Embryonic facial prominence (tissue), 1 donor: ENCODE data around the gene MSANTD7.
"Not testable (repeated sequence)": the region's sequence is repeated elsewhere in the genome, so short reads cannot be mapped to it uniquely, and the experiment has no call there.

Experiments used
- DNase-seq: peaks from one replicate; pipeline ENCODE4 v3.0.0-alpha.2; 2016; ENCODE audit errors: extremely low spot score

The MSANTD7 gene, protein sequence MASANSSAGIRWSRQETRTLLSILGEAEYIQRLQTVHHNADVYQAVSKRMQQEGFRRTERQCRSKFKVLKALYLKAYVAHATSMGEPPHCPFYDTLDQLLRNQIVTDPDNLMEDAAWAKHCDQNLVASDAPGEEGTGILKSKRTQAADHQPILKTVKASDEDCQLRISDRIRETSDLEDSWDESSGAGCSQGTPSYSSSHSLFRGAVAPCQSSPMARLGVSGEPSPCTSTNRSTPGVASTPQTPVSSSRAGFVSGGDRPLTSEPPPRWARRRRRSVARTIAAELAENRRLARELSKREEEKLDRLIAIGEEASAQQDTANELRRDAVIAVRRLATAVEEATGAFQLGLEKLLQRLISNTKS

DNA sequence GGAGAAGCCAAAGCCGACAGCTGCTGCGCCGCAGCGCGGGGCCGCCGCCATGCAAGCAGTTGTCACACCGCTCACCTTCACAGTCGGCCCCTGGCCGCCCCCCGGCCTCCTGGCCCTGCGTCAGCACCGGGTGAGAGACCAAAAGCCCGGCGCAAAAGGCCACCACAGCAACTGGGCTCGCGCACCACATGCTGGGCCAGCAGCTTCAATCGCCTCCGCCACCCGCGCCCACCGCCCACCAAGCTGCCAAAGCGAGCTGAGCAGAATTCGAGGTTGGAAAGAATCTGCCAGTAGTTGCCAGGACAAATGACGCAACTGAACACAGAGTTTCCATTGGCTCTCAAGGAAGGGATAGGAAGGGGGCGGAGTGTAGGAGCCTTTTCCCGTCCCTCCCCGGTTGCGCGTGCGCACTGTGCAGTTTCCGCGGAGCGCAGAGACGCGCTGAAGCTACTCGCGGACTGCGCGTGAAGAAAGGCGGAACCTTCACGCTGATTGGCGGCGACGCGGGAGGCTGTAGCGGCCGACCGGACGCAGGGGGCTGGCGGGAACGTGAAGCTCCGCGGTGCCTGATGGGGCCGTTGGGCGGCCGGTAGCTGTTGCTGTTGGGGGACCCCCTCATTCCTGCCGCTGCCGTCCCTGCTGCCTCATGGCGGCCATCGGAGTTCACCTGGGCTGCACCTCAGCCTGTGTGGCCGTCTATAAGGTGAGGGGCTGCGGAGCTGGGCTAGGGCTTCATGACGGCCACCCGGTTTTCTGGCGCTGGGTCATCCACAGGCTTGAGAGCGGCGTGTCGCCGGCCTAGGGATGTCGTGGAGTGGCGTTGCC, at the start of gene MSANTD7, which contains the start of the genes CDNF and HSPA14:
Gene MSANTD7, plus strand, starts transcription at position 550 of the 825 bp plus-strand sequence. CDS start 3,979 bp downstream, outside the sequence.
Gene CDNF, minus strand, starts transcription at position 281 of the 825 bp plus-strand sequence. Its CDS starts 91 bp downstream, at position 190.
Gene HSPA14, plus strand, starts transcription at position 550 of the 825 bp plus-strand sequence. Its CDS starts 97 bp downstream, at position 647.
- peak; percentile 98 for DNase-seq

DNA sequence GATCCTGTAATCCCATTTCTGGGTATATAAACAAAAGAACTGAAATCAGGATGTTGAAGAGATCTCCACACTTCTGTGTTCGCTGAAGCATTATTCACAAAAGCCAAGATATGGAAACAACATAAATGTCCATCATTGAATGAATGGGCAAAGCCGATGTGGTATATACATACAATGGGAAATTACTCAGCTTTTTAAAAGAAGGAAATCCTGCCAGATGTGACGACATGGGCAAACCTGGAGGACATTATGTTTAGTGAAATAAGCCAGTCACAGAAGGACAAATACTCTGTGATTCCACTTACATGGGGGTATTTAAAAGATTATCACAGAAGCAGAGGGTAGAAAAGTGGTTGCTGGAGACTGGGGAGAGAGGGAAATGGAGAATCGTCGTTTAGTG, 39.5 kb upstream of the MSANTD7 start:
- no peak for DNase-seq

DNA sequence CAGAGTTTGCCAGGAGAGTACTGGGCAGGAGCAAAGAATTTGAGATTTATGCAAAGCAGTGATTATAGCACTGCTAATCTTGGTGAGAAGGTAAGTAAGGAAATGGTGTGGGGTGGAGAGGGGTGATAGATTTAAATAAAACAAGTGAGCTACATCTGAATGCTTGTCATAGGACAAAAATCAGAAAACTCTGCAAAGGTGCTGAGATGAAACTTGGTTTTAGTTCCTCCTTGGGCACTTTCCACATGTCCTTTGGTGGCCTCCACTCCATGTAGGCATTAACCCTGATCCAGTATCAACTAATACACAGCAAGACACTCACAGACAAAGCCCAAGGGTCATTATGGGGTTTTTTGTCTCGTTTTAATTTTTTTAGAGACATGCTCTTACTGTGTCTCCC, 37.7 kb upstream of the MSANTD7 start:
- no peak for DNase-seq

DNA sequence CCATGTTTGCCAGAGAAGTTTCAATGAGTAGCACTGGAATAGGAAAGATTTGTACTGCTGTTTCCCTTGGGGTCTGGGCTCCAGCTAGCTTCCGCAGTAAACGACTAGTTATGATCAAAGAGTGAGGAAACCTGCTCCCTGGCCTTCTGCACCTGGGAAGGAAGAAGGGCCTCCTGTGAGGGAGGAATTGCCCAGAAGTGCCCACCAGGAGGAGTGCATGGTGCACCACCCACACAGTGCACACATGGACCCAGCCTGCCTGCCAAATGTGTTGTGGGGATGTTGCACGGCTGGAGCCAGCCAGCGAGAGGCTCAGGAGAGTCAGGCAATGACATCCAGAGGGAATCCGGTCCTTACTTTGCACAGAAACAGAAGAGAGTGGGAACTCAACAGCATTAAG, 36.4 kb upstream of the MSANTD7 start:
- no peak for DNase-seq

DNA sequence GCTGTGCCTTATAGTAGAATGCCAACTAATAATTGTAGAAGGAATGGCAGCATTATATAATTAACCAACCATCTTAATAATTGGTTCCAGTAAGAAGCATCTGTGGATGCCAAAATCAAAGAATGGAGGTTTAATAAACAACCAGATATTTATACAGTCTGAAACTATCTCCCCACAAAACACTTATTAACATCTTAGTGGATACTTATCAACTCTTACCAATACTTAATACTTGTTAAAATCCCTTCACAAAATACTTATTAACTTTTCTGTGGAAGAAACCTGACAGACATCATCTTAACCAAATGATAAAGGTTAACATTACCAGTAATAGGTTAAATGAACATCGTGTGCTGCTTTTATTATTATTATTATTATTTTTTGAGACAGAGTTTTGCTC, 34.3 kb upstream of the MSANTD7 start:
- DNase-seq: no peak

DNA sequence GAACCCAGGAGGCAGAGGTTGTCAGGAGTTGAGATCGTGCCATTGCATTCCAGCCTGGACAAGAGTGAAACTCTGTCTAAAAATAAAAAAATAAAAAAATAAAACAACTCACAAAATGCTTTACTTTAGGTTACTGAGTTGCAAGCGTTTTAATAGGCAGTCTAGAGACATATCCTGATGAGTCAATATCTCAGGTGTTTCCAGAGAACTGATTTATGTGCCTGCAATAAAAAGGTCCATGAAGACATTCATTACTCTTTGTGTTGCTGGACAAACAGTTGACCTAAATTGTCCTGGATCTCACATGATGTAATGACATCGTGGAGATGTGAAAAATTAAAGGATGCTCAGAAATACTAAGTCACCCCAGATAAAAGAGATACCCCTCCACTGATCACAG, 31.8 kb upstream of the MSANTD7 start:
- DNase-seq: no peak

DNA sequence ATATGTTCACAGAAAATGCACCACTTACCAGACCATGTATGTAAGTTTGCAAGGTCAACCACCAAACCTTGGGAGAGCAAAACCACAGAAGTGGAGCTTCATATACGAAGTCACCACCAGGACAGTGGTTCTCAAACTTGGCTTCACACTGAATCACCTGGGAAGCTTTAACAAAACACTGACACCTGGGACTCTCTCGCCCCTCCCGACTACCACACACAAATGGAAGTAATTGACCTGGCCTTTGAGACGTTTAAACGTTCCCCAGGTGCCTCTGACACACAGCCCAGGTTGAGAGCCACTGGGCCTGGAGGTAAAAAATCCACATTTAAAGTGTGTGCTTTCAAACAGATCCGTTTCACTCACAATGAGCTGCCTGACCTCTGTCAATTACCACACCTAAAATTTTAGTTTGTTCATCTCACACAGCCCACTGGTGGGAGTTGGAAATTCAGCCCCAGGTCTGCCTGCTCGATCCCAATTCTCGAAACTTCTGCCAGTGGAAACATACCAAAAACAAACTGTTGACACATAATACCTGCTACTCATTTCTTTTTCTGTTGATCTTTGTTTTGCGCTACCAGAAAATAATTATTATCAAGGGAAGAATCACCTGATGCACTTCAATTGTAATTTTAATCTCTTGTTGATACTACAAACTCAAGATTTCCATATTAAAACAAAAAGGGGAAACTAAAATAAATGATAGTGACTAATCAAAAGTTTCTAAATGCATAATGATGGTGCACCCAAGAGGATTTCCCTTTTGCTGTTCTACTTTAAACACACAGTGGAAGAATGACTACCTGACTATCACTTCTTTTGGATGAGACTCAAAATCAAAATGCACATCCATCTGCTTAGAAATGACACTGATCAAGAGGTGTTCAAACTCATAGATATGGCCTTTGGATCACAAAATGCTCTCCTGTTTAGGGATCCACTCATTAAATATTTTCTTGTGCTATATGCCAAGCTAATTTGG, 26.8 kb upstream of the MSANTD7 start:
- no peak for DNase-seq

DNA sequence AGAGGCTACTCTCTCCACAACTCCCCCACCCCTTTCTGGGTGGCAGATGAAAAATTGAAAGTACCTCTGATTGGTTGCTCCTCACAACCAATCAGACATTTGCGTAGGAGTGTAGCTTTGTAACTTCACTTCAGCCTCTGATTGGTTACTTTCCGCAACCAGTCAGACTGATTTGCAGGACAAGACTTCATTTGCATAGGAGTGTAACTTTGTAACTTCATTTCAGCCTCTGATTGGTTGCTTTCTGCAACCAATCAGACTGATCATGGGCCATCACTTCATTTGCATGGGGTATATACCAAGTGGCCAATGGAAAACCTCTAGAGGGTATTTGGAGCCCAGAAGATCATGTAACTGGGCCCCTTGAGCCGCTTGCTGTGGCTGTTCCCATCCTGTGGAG, 25.8 kb upstream of the MSANTD7 start:
- DNase-seq: no peak

DNA sequence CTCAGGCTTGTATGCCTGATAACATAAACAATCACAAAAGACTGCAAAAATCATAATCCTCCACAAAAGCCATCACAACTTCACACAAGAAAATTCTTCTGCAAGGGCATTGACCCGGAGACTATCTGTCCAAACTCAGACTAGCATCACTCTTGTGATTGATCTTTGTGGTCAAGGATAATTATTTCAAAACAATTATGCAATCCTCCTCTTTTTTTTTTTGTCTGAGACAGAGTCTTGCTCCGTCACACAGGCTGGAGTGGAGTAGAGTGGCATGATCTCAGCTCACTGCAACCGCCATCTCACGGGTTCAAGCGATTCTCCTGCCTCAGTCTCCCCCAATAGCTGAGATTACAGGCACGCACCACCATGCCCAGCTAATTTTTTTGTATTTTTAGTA, 22.4 kb upstream of the MSANTD7 start:
- DNase-seq: no peak

DNA sequence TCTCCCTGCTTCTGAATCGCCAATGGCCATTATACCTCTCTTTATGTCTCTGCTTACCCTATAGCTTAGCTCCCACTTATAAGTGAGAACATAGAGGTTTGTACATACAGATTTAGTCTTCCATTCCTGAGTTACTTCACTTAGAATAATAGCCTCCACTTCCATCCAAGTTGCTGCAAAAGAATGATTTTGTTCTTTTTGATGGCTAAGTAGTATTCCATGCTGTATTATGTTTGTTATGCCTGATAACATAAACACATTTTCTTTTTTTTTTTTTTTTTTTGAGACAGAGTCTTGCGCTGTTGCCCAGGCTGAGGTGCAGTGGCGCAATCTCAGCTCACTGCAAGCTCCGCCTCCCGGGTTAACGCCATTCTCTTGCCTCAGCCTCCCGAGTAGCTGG, 21.4 kb upstream of the MSANTD7 start:
- DNase-seq: not testable (repeated sequence)

DNA sequence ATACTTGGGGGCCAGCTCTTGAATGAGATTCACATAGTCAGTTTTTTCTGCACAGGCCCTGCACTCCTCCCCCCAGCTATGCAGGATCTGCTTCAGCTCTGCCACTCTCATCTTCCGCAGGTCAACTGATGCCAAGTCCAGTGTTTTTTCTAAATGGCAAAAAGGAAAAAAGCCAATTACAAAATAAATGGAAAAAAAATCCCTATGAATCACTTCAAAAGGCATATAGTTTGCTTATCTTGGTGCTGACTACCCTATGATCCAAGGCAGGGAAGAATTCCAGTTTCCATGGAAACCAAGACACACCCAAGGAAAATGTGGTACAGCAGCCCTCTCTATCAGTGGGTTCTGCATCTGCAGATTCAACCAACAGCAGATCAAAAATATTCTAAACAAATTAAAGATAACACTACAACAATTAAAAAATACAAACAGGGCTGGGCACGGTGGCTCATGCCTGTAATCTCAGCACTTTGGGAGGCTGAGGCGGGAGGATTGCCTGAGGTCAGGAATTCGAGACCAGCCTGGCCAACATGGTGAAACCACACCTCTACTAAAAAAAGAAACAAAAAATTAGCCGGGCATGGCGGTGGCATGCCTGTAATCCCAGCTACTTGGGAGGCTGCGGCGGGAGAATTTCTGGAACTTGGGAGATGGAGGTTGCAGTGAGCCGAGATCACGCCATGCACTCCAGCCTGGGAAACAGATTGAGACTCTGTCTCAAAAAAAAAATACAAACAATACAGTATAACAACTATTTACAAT, 17.9 kb upstream of the MSANTD7 start:
- no peak for DNase-seq

DNA sequence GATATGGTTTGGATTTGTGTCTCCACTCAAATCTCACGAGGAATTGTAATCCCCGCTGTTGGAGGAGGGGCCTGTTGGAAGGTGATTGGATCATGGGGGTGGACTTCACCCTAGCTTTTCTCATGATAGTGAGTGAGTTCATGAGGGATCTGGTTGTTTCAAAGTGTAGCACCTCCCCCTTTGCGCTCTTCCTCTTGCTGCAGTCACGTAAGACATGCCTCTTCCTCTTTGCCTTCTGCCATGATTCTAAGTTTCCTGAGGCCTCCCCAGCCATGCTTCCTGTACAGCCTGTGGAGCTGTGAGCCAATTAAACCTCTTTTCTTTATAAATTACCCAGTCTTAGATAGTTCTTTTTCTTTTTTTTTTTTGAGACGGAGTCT, 17.3 kb upstream of the MSANTD7 start:
- no peak for DNase-seq

DNA sequence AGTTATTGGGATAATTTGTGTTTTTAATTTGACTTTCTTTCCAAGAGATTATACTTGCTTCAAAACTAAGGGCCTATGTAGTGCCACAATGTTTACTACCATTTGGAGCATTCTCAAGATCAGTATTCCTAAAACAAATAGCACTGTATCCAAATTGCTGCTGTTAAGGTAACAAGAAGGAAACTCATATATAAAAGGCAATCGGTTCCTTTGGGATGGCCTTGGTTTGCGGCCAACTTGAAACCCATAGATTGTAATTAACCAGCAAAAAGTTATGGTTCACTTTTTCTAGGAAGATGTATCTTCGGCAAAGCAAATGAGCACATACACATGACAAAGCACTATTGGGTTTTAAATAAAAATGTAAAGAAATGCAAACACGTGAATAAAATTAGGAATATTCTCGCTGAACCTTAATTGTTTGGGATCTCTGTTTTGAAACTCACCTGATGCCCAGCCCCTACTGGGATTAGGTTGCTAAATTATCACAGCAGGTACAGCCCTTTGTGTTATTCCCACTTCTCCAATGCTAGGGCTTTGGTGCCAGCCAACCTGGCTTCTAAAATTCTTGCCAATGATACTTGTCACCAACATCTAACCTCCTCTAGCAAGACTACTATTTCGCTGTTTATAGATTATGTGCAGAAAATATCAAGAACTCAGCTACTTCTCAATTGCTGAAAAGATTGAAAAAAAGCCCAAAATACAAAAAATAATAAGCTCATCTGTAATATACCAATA, 16.3 kb upstream of the MSANTD7 start:
- no peak for DNase-seq

DNA sequence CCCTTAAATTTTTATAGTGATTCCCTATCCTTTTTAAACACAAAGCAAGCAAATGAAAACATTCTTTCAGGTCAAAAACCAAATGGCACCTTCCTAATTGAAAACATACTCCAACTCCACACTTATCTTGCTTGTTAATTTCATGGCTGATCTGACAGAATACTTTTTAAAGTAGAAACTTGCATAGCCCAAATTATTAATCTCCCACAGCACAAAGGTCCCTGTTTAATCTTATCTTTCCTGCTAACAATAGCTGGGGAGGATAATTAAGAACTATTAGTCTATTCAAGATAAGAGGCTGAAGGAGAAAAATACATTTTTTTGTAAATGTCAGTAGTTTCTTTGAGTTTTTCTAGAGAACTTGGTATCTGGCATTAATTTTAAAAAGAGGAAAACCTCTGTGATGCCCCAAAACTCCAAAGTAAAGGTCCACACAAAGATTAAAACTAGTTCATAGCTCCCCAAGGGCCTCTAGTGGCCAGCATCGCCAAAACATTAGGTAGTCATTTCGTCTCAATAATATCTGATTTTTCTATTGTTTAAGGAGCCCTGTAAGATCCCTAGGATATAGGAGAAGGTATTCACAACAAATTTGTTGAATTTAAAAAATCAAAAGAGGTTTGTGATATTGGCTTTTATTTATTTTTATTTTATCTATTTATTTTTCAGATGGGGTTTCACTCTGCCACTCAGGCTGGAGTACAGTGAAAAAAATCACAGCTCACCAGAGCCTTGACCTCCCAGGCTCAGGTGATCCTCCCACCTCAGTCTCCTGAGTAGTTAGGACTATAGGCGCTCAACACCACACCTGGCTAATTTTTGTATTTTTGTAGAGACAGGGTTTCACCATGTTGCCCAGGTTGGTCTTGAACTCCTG, 15.0 kb upstream of the MSANTD7 start:
- DNase-seq: peak; percentile 31

DNA sequence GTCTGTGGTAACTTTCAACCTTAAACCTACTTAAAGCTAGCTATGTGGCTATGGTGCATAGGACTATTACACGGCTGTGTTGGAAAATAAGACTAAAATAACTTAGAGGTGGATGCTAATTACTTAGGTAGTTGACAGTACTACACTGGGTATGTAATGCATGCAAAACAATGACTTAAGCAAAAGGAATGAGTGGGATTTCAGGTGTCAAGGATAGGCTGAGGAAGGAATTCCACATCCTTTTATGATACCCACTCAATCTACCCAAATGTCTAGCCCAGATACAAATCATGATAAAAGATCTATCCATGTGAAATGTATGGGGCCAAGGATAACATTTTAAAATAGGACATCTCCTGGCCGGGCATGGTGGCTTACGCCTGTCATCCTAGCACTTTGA, 14.1 kb upstream of the MSANTD7 start:
- no peak for DNase-seq

DNA sequence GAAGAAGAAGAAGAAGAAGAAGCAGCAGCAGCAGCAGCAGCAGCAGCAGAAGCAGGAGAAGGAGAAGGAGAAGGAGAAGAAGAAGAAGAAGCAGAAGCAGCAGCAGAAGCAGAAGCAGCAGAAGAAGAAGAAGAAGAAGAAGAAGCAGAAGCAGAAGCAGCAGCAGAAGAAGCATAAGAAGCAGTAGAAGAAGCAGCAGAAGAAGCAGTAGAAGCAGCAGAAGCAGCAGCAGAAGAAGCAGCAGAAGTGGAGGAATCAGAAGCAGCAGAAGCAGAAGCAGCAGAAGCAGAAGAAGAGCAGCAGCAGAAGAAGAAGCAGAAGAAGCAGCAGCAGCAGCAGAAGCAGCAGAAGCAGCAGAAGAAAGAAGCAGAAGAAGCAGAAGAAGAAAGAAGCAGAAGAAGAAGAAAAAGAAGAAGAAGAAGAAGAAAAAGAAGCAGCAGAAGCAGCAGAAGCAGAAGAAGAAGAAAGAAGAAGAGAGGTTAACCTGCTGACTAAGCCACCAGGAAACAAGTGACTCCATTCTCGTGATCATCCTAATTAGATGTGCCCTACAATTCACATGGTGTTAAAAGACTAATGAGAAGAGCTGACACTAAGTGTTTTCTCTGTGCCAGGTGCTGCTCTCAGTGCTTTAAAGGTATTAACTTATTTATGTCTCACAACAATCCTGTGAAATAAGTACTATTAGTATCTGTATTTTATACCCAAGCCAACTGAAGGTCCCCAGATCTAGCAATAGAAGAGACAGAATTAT, 11.9 kb upstream of the MSANTD7 start:
- no peak for DNase-seq

DNA sequence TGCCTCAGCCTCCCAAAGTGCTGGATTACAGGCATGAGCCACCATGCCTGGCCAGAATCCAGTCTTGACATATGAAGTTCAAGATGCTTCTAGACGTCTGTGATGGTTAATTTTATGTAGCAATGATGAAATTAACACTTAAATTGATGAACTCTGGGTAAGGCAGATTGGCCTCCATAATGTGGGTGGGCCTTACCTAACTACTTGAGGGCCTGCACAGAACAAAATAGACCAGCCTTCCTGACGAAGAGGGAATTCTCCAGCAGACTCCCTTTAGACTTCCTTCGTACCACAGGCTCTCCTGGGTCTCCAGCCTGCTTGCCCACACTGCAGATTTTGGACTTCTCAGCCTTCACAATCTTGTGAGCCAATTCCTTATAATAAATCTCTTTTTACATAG, 5.0 kb upstream of the MSANTD7 start:
- no peak for DNase-seq

DNA sequence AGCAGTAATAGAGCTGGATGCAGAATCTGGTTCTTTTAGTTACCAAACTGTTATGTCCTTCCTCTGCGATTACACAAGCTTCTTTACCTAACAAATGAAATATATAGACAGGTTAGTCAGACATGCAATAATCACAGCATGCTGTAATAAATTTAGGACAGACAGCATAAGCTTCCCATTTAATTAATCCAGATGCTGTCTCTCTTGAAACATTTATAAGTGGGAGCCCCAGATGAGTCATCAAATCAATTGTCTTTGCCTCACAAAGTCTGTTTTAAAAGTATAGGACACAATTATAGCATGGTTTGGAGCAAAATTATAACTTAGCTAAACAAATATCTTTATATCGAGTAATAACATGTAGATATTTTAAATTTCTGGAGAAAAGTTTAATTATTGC, 1.9 kb upstream of the MSANTD7 start:
- no peak for DNase-seq
